Measurements from ENCODE around the gene CNTNAP2. TPM values are rescaled to one million over a fixed set of nuclear protein-coding genes. Genes with fewer than 3 reads are reported as not detected.

Gene CNTNAP2
- total RNA-seq, 1 experiment from 2014 or later, result 0.03 TPM

GRCh38 chr7:147638566-147638965, 1522.0 kb downstream of the CNTNAP2 start:
- ChIA-PET CTCF (no interaction called here), POLR2A (no interaction called here)
- no peaks in the 10 kb centered on the region for H3K9me3 ChIP-seq (ENCODE audit: control insufficient read depth, insufficient read depth, low read depth, low read length)
- in situ Hi-C loops (cut with HindIII; ENCODE audit: low pct_unique_long_range_greater_than_20kb, low sequenced_read_pairs), result no loop called here
- H3K4me1 ChIP-seq (ENCODE audit: control insufficient read depth, insufficient read depth, low read length), result no peaks in the 10 kb centered on the region
- H3K4me3 ChIP-seq (ENCODE audit: low read depth in 2 of 2, low read length in 2 of 2), result no peak overlapping the region
- BruUV-seq (replicated peaks), result no TSS peak
- ATAC-seq, result no peak
- H3K27ac ChIP-seq (ENCODE audit: low read length), result no peak overlapping the region
- TF ChIP-seq POLR2AphosphoS5 (IDR thresholded peaks at IDR 0.05; ENCODE audit: low read depth, low read length) (no peak), CTCF (IDR thresholded peaks at IDR 0.05) (no peak), REST (IDR thresholded peaks at IDR 0.05; ENCODE audit: insufficient read depth in 1 of 2, low read depth in 2 of 2, low read length in 1 of 2) (no peak), TCF7L2 (IDR thresholded peaks at IDR 0.05; ENCODE audit: low read depth, low read length) (no peak), SIN3A (IDR thresholded peaks at IDR 0.05; ENCODE audit: borderline replicate concordance, insufficient read depth, low read depth, low read length) (no peak)
- no peaks in the 10 kb centered on the region for H3K36me3 ChIP-seq (ENCODE audit: control insufficient read depth, insufficient read depth, low read length)
- DNase-seq (ENCODE audit: low read depth, low spot score), result no peak
- no peaks in the 10 kb centered on the region for H3K27me3 ChIP-seq (ENCODE audit: control insufficient read depth, insufficient read depth, low read length)
- intact Hi-C loops (cut with micrococcal nuclease; ENCODE audit: unreplicated experiment), result no loop called here

- ATAC-seq, result no peak
- intact Hi-C loops (cut with micrococcal nuclease; ENCODE audit: unreplicated experiment), result no loop called here
These were observed 1522.4 kb downstream of the CNTNAP2 start for GRCh38 chr7:147639037-147639436.

More at GRCh38 chr7:147639037-147639436, 1522.4 kb downstream of the CNTNAP2 start:
- ChIA-PET POLR2A (no interaction called here), CTCF (no interaction called here)
- H3K36me3 ChIP-seq (ENCODE audit: control insufficient read depth, insufficient read depth, low read length), result no peaks in the 10 kb centered on the region
- in situ Hi-C loops (cut with HindIII; ENCODE audit: low pct_unique_long_range_greater_than_20kb, low sequenced_read_pairs), result no loop called here
- H3K27me3 ChIP-seq (ENCODE audit: control insufficient read depth, insufficient read depth, low read length), result no peaks in the 10 kb centered on the region
- H3K4me3 ChIP-seq (ENCODE audit: low read depth in 2 of 2, low read length in 2 of 2), result no peak overlapping the region
- TF ChIP-seq SIN3A (IDR thresholded peaks at IDR 0.05; ENCODE audit: borderline replicate concordance, insufficient read depth, low read depth, low read length), result no peak
- no peak for TF ChIP-seq TCF7L2 (IDR thresholded peaks at IDR 0.05; ENCODE audit: low read depth, low read length)
- no peak for TF ChIP-seq REST (IDR thresholded peaks at IDR 0.05; ENCODE audit: insufficient read depth in 1 of 2, low read depth in 2 of 2, low read length in 1 of 2)
- TF ChIP-seq POLR2AphosphoS5 (IDR thresholded peaks at IDR 0.05; ENCODE audit: low read depth, low read length), result no peak
- TF ChIP-seq CTCF (IDR thresholded peaks at IDR 0.05), result no peak
- no peak overlapping the region for H3K27ac ChIP-seq (ENCODE audit: low read length)
- H3K4me1 ChIP-seq (ENCODE audit: control insufficient read depth, insufficient read depth, low read length), result no peaks in the 10 kb centered on the region
- H3K9me3 ChIP-seq (ENCODE audit: control insufficient read depth, insufficient read depth, low read depth, low read length), result no peaks in the 10 kb centered on the region
- DNase-seq (ENCODE audit: low read depth, low spot score), result no peak
- BruUV-seq (replicated peaks), result no TSS peak
